ENCODE data around the gene TBC1D13.

GRCh38 chr9:128821584-128822406 is 34.7 kb downstream of the TBC1D13 start:
- TF ChIP-seq SIN3A (IDR thresholded peaks at IDR 0.05; ENCODE audit: borderline replicate concordance, insufficient read depth, low read length) = no peak
- TF ChIP-seq POLR2AphosphoS5 (IDR thresholded peaks at IDR 0.05; ENCODE audit: low read depth, low read length) = no peak
- no peak for TF ChIP-seq TAF1 (IDR thresholded peaks at IDR 0.05; ENCODE audit: borderline replicate concordance, insufficient read depth, low read length)
- TF ChIP-seq, protein P1, sequence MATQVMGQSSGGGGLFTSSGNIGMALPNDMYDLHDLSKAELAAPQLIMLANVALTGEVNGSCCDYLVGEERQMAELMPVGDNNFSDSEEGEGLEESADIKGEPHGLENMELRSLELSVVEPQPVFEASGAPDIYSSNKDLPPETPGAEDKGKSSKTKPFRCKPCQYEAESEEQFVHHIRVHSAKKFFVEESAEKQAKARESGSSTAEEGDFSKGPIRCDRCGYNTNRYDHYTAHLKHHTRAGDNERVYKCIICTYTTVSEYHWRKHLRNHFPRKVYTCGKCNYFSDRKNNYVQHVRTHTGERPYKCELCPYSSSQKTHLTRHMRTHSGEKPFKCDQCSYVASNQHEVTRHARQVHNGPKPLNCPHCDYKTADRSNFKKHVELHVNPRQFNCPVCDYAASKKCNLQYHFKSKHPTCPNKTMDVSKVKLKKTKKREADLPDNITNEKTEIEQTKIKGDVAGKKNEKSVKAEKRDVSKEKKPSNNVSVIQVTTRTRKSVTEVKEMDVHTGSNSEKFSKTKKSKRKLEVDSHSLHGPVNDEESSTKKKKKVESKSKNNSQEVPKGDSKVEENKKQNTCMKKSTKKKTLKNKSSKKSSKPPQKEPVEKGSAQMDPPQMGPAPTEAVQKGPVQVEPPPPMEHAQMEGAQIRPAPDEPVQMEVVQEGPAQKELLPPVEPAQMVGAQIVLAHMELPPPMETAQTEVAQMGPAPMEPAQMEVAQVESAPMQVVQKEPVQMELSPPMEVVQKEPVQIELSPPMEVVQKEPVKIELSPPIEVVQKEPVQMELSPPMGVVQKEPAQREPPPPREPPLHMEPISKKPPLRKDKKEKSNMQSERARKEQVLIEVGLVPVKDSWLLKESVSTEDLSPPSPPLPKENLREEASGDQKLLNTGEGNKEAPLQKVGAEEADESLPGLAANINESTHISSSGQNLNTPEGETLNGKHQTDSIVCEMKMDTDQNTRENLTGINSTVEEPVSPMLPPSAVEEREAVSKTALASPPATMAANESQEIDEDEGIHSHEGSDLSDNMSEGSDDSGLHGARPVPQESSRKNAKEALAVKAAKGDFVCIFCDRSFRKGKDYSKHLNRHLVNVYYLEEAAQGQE (IDR thresholded peaks at IDR 0.05; ENCODE audit: insufficient read depth in 1 of 2, low read depth in 2 of 2, low read length in 2 of 2) = no peak

Data from PFSK-1 (cell line).